Left lung (tissue), 10 donors: Measurements from ENCODE around the gene FUCA2. TPM values are rescaled to one million over a fixed set of nuclear protein-coding genes. Genes with fewer than 3 reads are reported as not detected.

ENCODE experiments used
- ATAC-seq: fragments of 200-7000 bp; cut with Tn5 transposase; one replicate; pipeline ENCODE4 v1.9.1; 2020; ENCODE audit warnings: moderate library complexity
- DNase-seq, 4 donors: peaks; one replicate each; pipeline ENCODE4 v3.0.0-alpha.2; 2013 to 2020
- H3K27ac ChIP-seq, 2 donors: fragments of 200-600 bp; sonication (generic) in 1 of 2; one replicate each; pipeline versions ENCODE4 v1.5.0 to v1.8.0; 2020 to 2021
- H3K27me3 ChIP-seq, 2 donors: fragments of 200-600 bp; sonication (generic) in 1 of 2; one replicate each; pipeline versions ENCODE4 v1.5.0 to v1.8.0; 2020 to 2021
- H3K36me3 ChIP-seq, 2 donors: fragments of 200-600 bp; sonication (generic) in 1 of 2; one replicate each; pipeline versions ENCODE4 v1.5.0 to v1.8.0; 2020 to 2021
- H3K4me1 ChIP-seq, 2 donors: fragments of 200-600 bp; one replicate each; pipeline ENCODE4 v1.8.0; 2021
- H3K4me3 ChIP-seq, 2 donors: fragments of 200-600 bp; sonication (generic) in 1 of 2; one replicate each; pipeline versions ENCODE4 v1.5.0 to v1.8.0; 2020 to 2021; ENCODE audit warnings: mild to moderate bottlenecking in 1 of 2
- H3K9me3 ChIP-seq, 2 donors: fragments of 200-600 bp; sonication (generic) in 1 of 2; one replicate each; pipeline versions ENCODE4 v1.5.0 to v1.8.0; 2020 to 2021
- intact Hi-C, 2 donors: fragments of 100-400 bp; cut with DNase I; formaldehyde crosslinking; loops; one replicate each; pipeline versions ENCODE4 v1.11.2 to v1.14.2; 2022
- polyA plus RNA-seq, 6 donors: library from polyadenylated mRNA; unstranded; fragments of 120-200 nt; gene quantifications; one replicate each; pipeline ENCODE4 v1.2.1, GENCODE V29; 2013; ENCODE audit not compliant: insufficient read length in 6 of 6
- total RNA-seq, 2 donors: library from RNA; stranded (reverse); fragmentation: NEBNext Ultra II Directional; extraction: Animal tissue kit (Norgen Biotek cat#: 25700); gene quantifications; one replicate each; pipeline ENCODE4 v1.2.1, GENCODE V29; 2021
- TF ChIP-seq, protein P1 (sequence below), 2 donors: fragments of 200-600 bp; sonication (generic) in 1 of 2; IDR thresholded peaks; one replicate each; pipeline versions ENCODE4 v1.5.0 to v1.8.0; 2021; ENCODE audit warnings: antibody characterized with exemption in 2 of 2
- donor health status: DM: no; HTN: yes; CAD: no.
- donor health status: DM: no; HTN: no; CAD: no.

Gene FUCA2
- total and polyA plus RNA-seq, 8 donors: 42.8 to 83.4 (median 50.7) TPM

DNA sequence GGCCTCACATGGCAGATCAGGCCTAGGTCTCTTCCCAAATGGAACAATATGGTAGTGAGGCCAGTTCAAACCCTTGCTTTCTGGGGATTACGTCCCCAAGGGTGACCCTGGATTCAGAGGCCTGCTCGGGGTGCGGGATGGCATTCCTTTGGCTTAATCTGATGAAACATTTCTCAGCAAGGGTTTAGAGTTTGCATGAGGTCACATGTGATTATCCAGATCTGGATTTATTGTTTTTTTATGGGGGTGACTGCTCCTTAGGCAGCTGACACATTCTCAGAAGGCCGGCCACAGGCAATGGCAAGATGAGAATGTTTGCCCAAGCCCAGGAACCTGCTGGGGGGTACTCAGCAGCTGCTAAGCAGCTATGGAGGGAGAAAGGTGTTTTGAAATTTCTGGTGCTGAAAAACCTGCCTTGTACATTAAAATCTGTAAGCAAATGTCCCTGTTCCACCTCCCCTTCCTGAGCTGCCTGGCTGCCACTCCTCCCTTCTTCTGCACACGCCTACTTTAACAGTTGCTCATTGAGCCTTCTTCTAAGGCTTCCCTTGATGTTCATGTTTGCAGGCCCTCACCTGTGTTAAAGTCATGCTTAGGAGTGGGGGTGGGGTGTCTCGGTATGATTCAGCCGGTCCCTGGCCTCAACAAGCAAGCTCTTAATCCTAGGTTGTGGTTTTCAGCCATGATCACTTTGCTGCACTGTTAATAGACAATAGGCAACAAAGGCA is 37.9 kb upstream of the FUCA2 start:
- intact Hi-C loops: no loop called here
- Histone ChIP-seq H3K27me3 (no peaks in the 10 kb centered on the region), H3K4me1 (no peaks in the 10 kb centered on the region), H3K27ac (no peak overlapping the region), H3K36me3 (no peaks in the 10 kb centered on the region), H3K9me3 (no peaks in the 10 kb centered on the region), H3K4me3 (no peak overlapping the region)
- no peak for DNase-seq
- ATAC-seq: no peak
- TF ChIP-seq, protein P1, sequence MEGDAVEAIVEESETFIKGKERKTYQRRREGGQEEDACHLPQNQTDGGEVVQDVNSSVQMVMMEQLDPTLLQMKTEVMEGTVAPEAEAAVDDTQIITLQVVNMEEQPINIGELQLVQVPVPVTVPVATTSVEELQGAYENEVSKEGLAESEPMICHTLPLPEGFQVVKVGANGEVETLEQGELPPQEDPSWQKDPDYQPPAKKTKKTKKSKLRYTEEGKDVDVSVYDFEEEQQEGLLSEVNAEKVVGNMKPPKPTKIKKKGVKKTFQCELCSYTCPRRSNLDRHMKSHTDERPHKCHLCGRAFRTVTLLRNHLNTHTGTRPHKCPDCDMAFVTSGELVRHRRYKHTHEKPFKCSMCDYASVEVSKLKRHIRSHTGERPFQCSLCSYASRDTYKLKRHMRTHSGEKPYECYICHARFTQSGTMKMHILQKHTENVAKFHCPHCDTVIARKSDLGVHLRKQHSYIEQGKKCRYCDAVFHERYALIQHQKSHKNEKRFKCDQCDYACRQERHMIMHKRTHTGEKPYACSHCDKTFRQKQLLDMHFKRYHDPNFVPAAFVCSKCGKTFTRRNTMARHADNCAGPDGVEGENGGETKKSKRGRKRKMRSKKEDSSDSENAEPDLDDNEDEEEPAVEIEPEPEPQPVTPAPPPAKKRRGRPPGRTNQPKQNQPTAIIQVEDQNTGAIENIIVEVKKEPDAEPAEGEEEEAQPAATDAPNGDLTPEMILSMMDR (IDR thresholded peaks at IDR 0.05): no peak

DNA sequence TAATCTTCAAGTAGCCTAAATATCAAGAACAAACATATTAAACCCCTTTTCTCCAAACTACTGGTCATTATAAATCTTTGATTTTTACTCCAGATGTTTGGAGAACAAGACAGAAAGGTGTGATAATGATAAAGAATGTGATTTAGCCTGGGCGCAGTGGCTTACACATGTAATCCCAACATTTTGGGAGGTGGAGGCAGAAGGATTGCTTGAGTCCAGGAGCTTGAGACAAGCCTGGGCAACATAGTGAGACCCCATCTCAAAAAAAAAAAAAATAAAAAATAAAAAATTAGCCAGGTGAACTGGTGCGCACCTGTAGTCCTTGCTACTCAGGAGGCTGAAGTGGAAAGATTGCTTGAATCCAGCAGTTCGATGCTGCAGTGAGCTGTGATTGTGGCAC is 35.1 kb upstream of the FUCA2 start:
- no peak for ATAC-seq
- Histone ChIP-seq H3K4me1 (no peaks in the 10 kb centered on the region), H3K4me3 (no peak overlapping the region), H3K36me3 (no peaks in the 10 kb centered on the region), H3K9me3 (no peaks in the 10 kb centered on the region), H3K27ac (no peak overlapping the region), H3K27me3 (no peaks in the 10 kb centered on the region)
- no peak for DNase-seq
- intact Hi-C loops: no loop called here
- TF ChIP-seq, protein P1 (IDR thresholded peaks at IDR 0.05): no peak

DNA sequence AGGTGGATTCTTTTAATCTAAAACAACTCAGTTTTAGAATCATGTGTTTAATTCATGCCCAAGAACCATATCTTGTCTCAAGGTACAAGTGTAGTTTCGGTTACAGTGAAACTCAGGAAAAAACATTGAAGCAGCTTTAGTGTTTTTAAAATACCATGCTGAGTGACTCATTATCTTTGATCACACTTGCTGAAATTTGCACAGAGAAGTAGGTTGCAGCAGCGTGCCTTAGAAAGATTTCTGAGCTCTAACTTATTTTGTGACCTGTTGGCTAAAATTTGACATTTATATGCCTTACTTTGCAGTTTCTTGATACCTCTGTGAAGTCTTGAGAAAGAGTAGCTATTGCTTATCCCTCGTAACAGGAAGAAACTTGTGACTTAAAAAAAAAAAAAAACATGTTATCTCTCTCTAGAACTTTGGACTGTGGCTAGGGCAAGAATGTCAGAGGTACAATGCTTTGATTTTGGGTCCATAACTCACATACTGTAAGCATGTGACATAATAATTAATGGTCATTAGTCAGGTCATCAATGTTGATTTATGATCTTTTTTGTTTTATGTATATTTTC is 34.5 kb upstream of the FUCA2 start:
- no peaks in the 10 kb centered on the region for H3K4me1 ChIP-seq
- H3K27ac ChIP-seq: no peak overlapping the region
- ATAC-seq: no peak
- TF ChIP-seq, protein P1 (IDR thresholded peaks at IDR 0.05): no peak
- no peaks in the 10 kb centered on the region for H3K27me3 ChIP-seq
- no peaks in the 10 kb centered on the region for H3K36me3 ChIP-seq
- DNase-seq: no peak
- no peaks in the 10 kb centered on the region for H3K9me3 ChIP-seq
- H3K4me3 ChIP-seq: no peak overlapping the region
- intact Hi-C loops: no loop called here

DNA sequence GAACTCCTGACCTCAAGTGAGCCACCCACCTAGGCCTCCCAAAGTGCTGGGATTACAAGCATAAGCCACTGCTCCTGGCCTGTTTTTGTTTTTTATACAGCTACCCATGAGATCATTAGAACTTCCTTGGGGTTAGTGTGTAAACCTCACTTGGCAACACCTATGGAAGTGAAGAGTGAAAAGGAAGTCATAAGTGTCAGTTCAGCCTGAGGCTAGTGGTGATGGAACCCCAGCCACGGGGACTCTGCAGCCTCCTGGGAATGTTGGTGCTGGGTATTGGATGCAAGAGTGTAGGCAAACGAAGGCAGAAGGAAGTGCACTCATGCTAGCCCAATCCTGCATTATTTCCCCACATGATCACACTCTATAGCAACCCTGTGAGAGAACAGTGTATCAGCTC is 33.6 kb upstream of the FUCA2 start:
- ATAC-seq: no peak
- Histone ChIP-seq H3K27ac (no peak overlapping the region), H3K36me3 (no peaks in the 10 kb centered on the region), H3K4me3 (no peak overlapping the region), H3K9me3 (no peaks in the 10 kb centered on the region), H3K4me1 (no peaks in the 10 kb centered on the region), H3K27me3 (no peaks in the 10 kb centered on the region)
- intact Hi-C loops: no loop called here
- no peak for DNase-seq
- TF ChIP-seq, protein P1 (IDR thresholded peaks at IDR 0.05): no peak

DNA sequence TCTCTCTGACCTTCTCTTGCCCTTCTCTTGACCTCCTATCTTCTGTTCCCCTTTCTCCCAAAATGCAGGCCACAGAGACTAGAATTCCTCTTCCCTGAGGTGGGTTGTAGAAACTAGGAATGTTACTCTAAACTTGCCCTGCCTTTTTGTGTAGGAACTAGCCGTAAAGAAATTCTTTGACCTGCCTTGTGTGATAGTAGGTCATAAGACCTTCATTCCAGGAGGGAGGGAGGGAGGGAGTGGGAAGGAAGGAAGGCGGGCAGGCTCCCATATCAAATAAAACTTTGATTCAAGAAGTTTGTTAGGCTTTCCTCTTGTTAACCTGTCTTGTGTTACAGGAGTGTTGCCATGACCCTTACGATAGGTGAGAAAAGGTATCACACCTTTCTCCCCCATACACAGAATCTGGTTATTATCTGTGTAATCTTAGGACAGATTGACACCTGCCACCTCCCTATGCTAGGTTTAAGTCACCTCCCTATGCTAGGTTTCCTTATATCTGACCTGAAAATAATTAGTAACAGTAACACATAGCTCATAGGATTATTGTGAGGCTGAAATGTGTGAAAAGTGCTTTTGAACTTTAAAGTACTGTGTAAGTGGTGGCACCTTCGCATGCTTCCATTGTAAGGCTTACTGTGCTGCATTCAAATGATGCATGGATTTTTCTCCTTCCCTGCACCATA is 32.6 kb upstream of the FUCA2 start:
- Histone ChIP-seq H3K9me3 (no peaks in the 10 kb centered on the region), H3K4me3 (no peak overlapping the region), H3K4me1 (no peaks in the 10 kb centered on the region), H3K36me3 (no peaks in the 10 kb centered on the region), H3K27me3 (no peaks in the 10 kb centered on the region), H3K27ac (no peak overlapping the region)
- DNase-seq: no peak
- TF ChIP-seq, protein P1 (IDR thresholded peaks at IDR 0.05): no peak
- intact Hi-C loops: no loop called here
- ATAC-seq: peak; percentile 34
